PFSK-1 (cell line): ENCODE results near the gene LHX3.

Experiments
- FOXP2 ChIP-seq: optimal IDR thresholded peaks from 2 replicates; pipeline ENCODE3; 2011; ENCODE audit warnings: borderline replicate concordance, control low read depth, inconsistent platforms; ENCODE audit not compliant: insufficient read depth; ENCODE audit errors: extremely low read length, extremely low read depth
- POLR2AphosphoS5 ChIP-seq: IDR thresholded peaks from 2 replicates; pipeline ENCODE4 v1.6.1; 2012; ENCODE audit warnings: low read depth, mild to moderate bottlenecking, control low read depth, low read length, moderate library complexity
- REST ChIP-seq, 2 experiments: IDR thresholded peaks; 2 replicates each; pipeline versions ENCODE4 v1.6.1 to v1.8.0; 2011 to 2012; ENCODE audit warnings: low read depth in 2 of 2, low read length in 2 of 2, control low read depth in 1 of 2, inconsistent platforms in 1 of 2, mild to moderate bottlenecking in 1 of 2, moderate library complexity in 1 of 2; ENCODE audit not compliant: insufficient read depth in 1 of 2
- SIN3A ChIP-seq: IDR thresholded peaks from 2 replicates; pipeline ENCODE4 v1.6.1; 2012; ENCODE audit warnings: mild to moderate bottlenecking, low read length, moderate library complexity, borderline replicate concordance; ENCODE audit not compliant: insufficient read depth
- TAF1 ChIP-seq: IDR thresholded peaks from 2 replicates; pipeline ENCODE4 v1.6.1; 2012; ENCODE audit warnings: low read length, control low read depth, borderline replicate concordance; ENCODE audit not compliant: insufficient read depth

Gene LHX3

GRCh38 chr9:136223871-136224640 is 19.1 kb upstream of the LHX3 start:
- TF ChIP-seq TAF1 (no peak), SIN3A (no peak), POLR2AphosphoS5 (no peak), FOXP2 (no peak)

GRCh38 chr9:136222906-136223285 is 18.0 kb upstream of the LHX3 start:
- TF ChIP-seq REST (IDR thresholded peaks at IDR 0.05; ENCODE audit: insufficient read depth in 1 of 2, low read depth in 2 of 2, low read length in 2 of 2) = no peak
- TF ChIP-seq TAF1 = no peak
- TF ChIP-seq POLR2AphosphoS5 = no peak
- TF ChIP-seq SIN3A = no peak
- TF ChIP-seq FOXP2 = no peak

GRCh38 chr9:136222166-136222905 is 17.4 kb upstream of the LHX3 start:
- TF ChIP-seq TAF1 = no peak
- no peak for TF ChIP-seq FOXP2
- no peak for TF ChIP-seq SIN3A
- TF ChIP-seq REST (IDR thresholded peaks at IDR 0.05; ENCODE audit: insufficient read depth in 1 of 2, low read depth in 2 of 2, low read length in 2 of 2) = no peak
- no peak for TF ChIP-seq POLR2AphosphoS5

- TF ChIP-seq TAF1 = no peak
- no peak for TF ChIP-seq SIN3A
- TF ChIP-seq FOXP2 = no peak
- no peak for TF ChIP-seq REST (IDR thresholded peaks at IDR 0.05; ENCODE audit: insufficient read depth in 1 of 2, low read depth in 2 of 2, low read length in 2 of 2)
- TF ChIP-seq POLR2AphosphoS5 = no peak
Measured at GRCh38 chr9:136220017-136220729, 15.2 kb upstream of the LHX3 start.

GRCh38 chr9:136219276-136219675 is 14.3 kb upstream of the LHX3 start:
- TF ChIP-seq REST (IDR thresholded peaks at IDR 0.05; ENCODE audit: insufficient read depth in 1 of 2, low read depth in 2 of 2, low read length in 2 of 2) = no peak
- no peak for TF ChIP-seq FOXP2
- no peak for TF ChIP-seq POLR2AphosphoS5
- no peak for TF ChIP-seq TAF1
- no peak for TF ChIP-seq SIN3A
